ENCODE data around the gene COL8A2.

GRCh38 chr1:36134505-36135329, 9.7 kb upstream of the COL8A2 start:
- TF ChIP-seq POLR2AphosphoS5 (IDR thresholded peaks at IDR 0.05) (no peak), POLR2A (IDR thresholded peaks at IDR 0.05) (no peak)
- TF ChIP-seq, protein P1, sequence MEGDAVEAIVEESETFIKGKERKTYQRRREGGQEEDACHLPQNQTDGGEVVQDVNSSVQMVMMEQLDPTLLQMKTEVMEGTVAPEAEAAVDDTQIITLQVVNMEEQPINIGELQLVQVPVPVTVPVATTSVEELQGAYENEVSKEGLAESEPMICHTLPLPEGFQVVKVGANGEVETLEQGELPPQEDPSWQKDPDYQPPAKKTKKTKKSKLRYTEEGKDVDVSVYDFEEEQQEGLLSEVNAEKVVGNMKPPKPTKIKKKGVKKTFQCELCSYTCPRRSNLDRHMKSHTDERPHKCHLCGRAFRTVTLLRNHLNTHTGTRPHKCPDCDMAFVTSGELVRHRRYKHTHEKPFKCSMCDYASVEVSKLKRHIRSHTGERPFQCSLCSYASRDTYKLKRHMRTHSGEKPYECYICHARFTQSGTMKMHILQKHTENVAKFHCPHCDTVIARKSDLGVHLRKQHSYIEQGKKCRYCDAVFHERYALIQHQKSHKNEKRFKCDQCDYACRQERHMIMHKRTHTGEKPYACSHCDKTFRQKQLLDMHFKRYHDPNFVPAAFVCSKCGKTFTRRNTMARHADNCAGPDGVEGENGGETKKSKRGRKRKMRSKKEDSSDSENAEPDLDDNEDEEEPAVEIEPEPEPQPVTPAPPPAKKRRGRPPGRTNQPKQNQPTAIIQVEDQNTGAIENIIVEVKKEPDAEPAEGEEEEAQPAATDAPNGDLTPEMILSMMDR (IDR thresholded peaks at IDR 0.05), result peak in 3 of 4 experiments; percentile 64 to 77 (median 65)

Data from prostate gland (tissue), 2 donors.